ENCODE data around the gene NCF4. TPM values are rescaled to one million over a fixed set of nuclear protein-coding genes. Genes with fewer than 3 reads are reported as not detected.

NCF4 gene
- total RNA-seq (2021; fragmentation: NEBNext Ultra II Directional; extraction: Animal tissue kit (Norgen Biotek cat#: 25700)) = not detected
- long read RNA-seq = 0 reads

DNA sequence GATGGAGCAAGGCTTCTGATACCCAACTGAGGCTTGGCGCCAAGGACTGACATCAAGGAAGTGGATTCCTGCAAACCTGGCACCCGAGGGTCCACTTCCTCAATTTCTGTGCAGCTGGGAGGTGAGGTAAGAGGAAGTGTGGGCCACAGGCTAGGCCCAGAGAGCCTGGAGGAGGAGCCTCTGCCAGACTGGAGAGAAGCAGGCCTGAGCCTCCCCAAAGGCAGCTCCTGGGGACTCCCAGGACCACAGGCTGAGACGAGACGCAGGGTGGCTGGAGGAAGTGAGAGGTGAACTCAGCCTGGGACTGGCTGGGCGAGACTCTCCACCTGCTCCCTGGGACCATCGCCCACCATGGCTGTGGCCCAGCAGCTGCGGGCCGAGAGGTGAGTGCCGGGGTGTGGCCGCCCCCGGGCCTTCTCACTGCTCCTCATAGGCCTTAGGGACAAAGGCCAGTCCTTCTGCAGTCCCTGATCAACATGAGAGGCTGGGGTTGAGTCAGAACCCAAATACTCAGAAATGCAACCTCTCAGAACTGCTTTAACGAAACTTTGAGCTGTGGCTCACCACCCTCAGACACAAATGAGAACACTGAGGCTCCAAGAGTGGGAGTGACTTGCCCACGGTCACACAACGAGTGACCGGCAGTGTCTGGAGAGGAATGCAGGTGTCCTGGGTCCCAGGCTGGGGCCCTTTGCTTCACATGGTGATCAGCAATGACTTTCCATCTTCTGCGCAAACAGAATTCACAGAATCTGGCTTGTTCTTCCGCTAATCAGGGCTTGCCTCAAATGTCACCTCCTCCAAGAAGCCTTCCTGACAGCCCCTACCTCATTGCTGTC lies at the start of gene NCF4:
NCF4 (plus strand) TSS at position 186 of the 839 bp plus-strand sequence; CDS start at position 352, 166 bp downstream.
- no peak for DNase-seq
- TF ChIP-seq, protein P1, sequence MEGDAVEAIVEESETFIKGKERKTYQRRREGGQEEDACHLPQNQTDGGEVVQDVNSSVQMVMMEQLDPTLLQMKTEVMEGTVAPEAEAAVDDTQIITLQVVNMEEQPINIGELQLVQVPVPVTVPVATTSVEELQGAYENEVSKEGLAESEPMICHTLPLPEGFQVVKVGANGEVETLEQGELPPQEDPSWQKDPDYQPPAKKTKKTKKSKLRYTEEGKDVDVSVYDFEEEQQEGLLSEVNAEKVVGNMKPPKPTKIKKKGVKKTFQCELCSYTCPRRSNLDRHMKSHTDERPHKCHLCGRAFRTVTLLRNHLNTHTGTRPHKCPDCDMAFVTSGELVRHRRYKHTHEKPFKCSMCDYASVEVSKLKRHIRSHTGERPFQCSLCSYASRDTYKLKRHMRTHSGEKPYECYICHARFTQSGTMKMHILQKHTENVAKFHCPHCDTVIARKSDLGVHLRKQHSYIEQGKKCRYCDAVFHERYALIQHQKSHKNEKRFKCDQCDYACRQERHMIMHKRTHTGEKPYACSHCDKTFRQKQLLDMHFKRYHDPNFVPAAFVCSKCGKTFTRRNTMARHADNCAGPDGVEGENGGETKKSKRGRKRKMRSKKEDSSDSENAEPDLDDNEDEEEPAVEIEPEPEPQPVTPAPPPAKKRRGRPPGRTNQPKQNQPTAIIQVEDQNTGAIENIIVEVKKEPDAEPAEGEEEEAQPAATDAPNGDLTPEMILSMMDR (IDR thresholded peaks at IDR 0.05) = no peak
- no peaks in the 10 kb centered on the region for H3K36me3 Mint-ChIP-seq (ENCODE audit: low read depth)
- H3K4me3 Mint-ChIP-seq = no peak within 1 kb of the TSS
- H3K27ac Mint-ChIP-seq = no peak within 1 kb of the TSS
- H3K27me3 Mint-ChIP-seq (ENCODE audit: insufficient read depth) = peaks cover 25% of the 10 kb centered on the region
- H3K9me3 Mint-ChIP-seq = no peaks in the 10 kb centered on the region
- H3K4me1 Mint-ChIP-seq (ENCODE audit: low read depth) = peaks cover 8% of the 10 kb centered on the region

DNA sequence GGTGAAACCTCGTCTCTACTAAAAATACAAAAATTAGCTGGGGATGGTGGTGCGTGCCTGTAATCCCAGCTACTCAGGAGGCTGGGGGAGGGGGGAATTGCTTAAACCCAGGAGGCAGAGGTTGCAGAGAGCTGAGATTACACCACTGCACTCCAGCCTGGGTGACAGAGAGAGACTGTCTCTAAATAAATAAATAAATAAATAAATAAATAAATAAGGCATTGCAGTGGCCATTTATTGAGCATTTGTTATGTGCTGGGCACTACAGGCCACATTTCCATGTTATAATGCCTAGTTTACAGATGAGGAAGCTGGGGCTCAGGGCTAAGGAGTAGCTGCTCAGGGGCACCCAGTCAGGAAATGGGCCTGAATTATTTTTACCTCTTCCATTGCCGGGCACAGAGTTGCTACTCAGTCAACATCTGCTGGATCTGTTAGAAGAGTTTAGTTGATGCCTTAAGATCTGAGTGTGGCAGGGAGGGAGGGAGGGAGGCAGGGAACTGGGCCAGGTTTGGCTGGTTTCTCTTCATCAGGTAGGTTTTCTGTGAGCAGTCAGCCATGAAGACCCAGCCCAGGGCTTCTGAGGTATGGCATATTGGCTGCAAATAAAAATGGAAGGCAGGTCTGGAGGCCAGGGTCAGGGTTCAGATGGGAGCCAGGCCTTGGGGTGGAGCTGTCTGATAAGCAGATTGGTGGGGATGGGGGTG lies 49.6 kb upstream of the NCF4 start:
- H3K9me3 Mint-ChIP-seq = no peaks in the 10 kb centered on the region
- H3K4me1 Mint-ChIP-seq (ENCODE audit: low read depth) = no peaks in the 10 kb centered on the region
- TF ChIP-seq, protein P1 (IDR thresholded peaks at IDR 0.05) = no peak
- no peak overlapping the region for H3K27ac Mint-ChIP-seq
- no peak overlapping the region for H3K4me3 Mint-ChIP-seq
- H3K36me3 Mint-ChIP-seq (ENCODE audit: low read depth) = no peaks in the 10 kb centered on the region
- DNase-seq = no peak
- peaks cover 66% of the 10 kb centered on the region for H3K27me3 Mint-ChIP-seq (ENCODE audit: insufficient read depth)

DNA sequence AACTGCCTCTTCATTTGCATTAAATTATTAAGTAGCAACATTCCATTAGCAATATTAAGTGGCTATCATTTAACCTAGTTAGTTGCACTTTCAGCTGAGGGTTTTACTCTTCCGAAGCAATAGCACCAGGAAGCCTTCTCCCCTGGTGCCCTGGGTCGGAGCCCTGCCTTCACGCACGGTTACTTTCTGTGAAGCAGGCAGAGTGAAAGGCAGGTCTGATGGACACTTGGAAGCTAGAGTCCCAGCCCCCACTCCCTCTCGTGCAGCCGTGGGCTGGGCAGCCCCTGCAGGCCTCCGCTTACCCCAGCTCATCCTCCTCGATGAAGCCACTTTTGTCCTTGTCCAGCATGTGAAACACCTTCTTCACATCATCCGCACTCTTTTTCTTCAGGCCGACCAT lies 46.0 kb upstream of the NCF4 start:
- TF ChIP-seq, protein P1 (IDR thresholded peaks at IDR 0.05) = no peak
- H3K27ac Mint-ChIP-seq = no peak overlapping the region
- no peaks in the 10 kb centered on the region for H3K36me3 Mint-ChIP-seq (ENCODE audit: low read depth)
- H3K4me1 Mint-ChIP-seq (ENCODE audit: low read depth) = no peaks in the 10 kb centered on the region
- H3K9me3 Mint-ChIP-seq = no peaks in the 10 kb centered on the region
- H3K4me3 Mint-ChIP-seq = no peak overlapping the region
- peaks cover 70% of the 10 kb centered on the region for H3K27me3 Mint-ChIP-seq (ENCODE audit: insufficient read depth)
- DNase-seq = no peak

DNA sequence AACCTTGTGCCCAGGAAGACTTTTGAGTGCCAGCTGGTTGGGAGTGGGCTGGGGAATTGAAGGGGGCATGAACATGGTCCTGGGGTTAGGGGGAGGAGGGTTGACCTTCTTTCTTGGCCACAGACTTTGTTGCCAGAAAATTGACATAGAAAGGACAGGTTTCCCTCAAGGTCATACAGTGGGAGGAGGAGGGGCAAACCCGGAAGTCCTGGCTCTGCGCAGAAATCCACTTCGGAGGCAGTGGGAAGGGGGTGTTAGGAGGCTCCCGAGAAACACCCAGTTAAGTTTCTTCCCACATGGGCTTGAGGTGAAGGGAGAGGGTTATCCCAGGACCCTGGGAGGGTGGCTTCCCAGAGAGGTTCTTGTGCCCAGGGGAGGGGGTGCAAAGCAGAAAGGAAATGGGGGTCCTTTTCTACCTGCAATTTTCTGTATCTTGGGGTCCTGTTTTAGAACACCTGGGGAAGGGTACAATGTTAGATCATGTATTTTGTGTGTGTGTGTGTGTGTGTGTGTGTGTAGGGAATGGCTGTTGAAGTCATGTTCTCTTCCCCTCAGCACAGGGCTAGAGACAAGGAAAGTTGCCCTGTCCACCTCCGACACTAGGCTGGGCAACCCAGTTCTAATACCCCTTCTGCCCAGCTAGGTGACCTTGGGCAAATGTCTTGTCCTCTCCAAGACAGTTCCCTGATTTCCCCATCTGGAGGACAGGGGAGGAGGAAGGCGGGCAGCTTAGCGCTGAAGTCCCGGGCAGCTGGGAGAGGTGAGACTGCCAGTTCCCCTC lies 45.1 kb upstream of the NCF4 start:
- DNase-seq = no peak
- H3K27ac Mint-ChIP-seq = no peak overlapping the region
- no peak overlapping the region for H3K4me3 Mint-ChIP-seq
- no peaks in the 10 kb centered on the region for H3K9me3 Mint-ChIP-seq
- H3K4me1 Mint-ChIP-seq (ENCODE audit: low read depth) = no peaks in the 10 kb centered on the region
- peaks cover 72% of the 10 kb centered on the region for H3K27me3 Mint-ChIP-seq (ENCODE audit: insufficient read depth)
- TF ChIP-seq, protein P1 (IDR thresholded peaks at IDR 0.05) = no peak
- H3K36me3 Mint-ChIP-seq (ENCODE audit: low read depth) = no peaks in the 10 kb centered on the region

DNA sequence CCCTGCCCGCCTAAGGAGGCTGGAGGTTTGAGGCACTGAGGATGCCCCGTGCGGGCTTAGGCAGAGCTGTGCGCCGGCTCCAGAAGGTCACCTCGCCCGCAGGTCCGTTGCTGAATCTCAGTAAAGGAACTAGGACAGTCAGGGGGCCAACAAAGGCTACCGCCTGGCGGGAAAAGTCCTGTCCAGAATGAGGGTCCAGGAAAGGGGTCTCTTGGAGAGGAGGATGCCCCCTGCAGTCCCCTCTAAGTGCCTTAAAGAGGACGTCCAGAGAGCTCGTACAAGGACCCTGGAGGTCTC lies 44.5 kb upstream of the NCF4 start:
- Mint-ChIP-seq H3K4me1 (ENCODE audit: low read depth) (no peaks in the 10 kb centered on the region), H3K4me3 (no peak overlapping the region), H3K27me3 (ENCODE audit: insufficient read depth) (peaks cover 75% of the 10 kb centered on the region), H3K27ac (no peak overlapping the region), H3K9me3 (no peaks in the 10 kb centered on the region), H3K36me3 (ENCODE audit: low read depth) (no peaks in the 10 kb centered on the region)
- no peak for DNase-seq
- TF ChIP-seq, protein P1 (IDR thresholded peaks at IDR 0.05) = no peak

Data from HFFc6 (cell line).